SK-N-SH (cell line): ENCODE measurements around the gene WWOX. TPM values are rescaled to one million over a fixed set of nuclear protein-coding genes. Genes with fewer than 3 reads are reported as not detected.

Source experiments
- CTCF ChIA-PET: fragments of 300-600, 350-600 bp; formaldehyde crosslinking; extraction: SDS; loops from one replicate; lab custom pipeline; 2021; lab: Yijun Ruan, JAX
- POLR2A ChIA-PET: fragments of 350-600 bp; sonication (Branson Sonifier 250); formaldehyde crosslinking; extraction: SDS; loops from one replicate; lab custom pipeline; 2020; ENCODE audit warnings: antibody characterized with exemption, inconsistent platforms; lab: Yijun Ruan, JAX
- DNase-seq: peaks from one replicate; pipeline ENCODE4 v3.0.0; 2012
- H2AFZ ChIP-seq: fragments of 200-600 bp; sonication (generic); 2 replicates; pipeline ENCODE4 v1.8.1; 2016; ENCODE audit warnings: antibody characterized with exemption, mild to moderate bottlenecking, low read depth
- H3F3A ChIP-seq: fragments of 200-600 bp; sonication (generic); replicated peaks from 2 replicates; pipeline ENCODE3; 2016; ENCODE audit warnings: antibody characterized with exemption, mild to moderate bottlenecking; ENCODE audit not compliant: insufficient read depth
- H3K27ac ChIP-seq, 2 experiments: fragments of 200-500 bp in 1 of 2; fragments of 200-600 bp in 1 of 2; sonication (Bioruptor generic) in 1 of 2; sonication (generic), shearing (Covaris generic) in 1 of 2; 2 replicates each; pipeline versions ENCODE4 v1.5.1 to v1.6.1; 2014 to 2016; ENCODE audit warnings: low read depth in 2 of 2, inconsistent platforms in 1 of 2, low read length in 1 of 2, mild to moderate bottlenecking in 1 of 2, mixed read lengths in 1 of 2
- H3K27me3 ChIP-seq: fragments of 200-600 bp; sonication (generic), shearing (Covaris generic); 2 replicates; pipeline ENCODE4 v1.6.1; 2016; ENCODE audit warnings: mixed run types; ENCODE audit not compliant: insufficient read depth
- H3K36me3 ChIP-seq, 2 experiments: fragments of 200-500 bp in 1 of 2; fragments of 200-600 bp in 1 of 2; sonication (Bioruptor generic) in 1 of 2; sonication (generic) in 1 of 2; replicated peaks in 1 of 2; 2 replicates each; pipeline versions ENCODE3 to v1.5.1; 2014 to 2016; ENCODE audit warnings: low read length in 1 of 2, mild to moderate bottlenecking in 1 of 2; ENCODE audit not compliant: insufficient read depth in 2 of 2, control insufficient read depth in 1 of 2
- H3K4me1 ChIP-seq, 2 experiments: fragments of 200-500 bp in 1 of 2; fragments of 200-600 bp in 1 of 2; sonication (Bioruptor generic) in 1 of 2; sonication (generic), shearing (Covaris generic) in 1 of 2; 2 replicates each; pipeline versions ENCODE4 v1.5.1 to v1.6.1; 2014 to 2016; ENCODE audit warnings: low read depth in 1 of 2, low read length in 1 of 2, mixed run types in 1 of 2; ENCODE audit not compliant: insufficient read depth in 2 of 2, control insufficient read depth in 1 of 2
- H3K4me2 ChIP-seq: fragments of 200-600 bp; sonication (generic), shearing (Covaris generic); 2 replicates; pipeline ENCODE4 v1.6.1; 2017; ENCODE audit warnings: mixed run types
- H3K4me3 ChIP-seq, 2 experiments: fragments of 200-500 bp in 1 of 2; fragments of 200-600 bp in 1 of 2; sonication (Bioruptor generic) in 1 of 2; sonication (generic), shearing (Covaris generic) in 1 of 2; 2 replicates each; pipeline versions ENCODE4 v1.5.1 to v1.8.1; 2014 to 2016; ENCODE audit warnings: low read depth in 2 of 2, inconsistent platforms in 1 of 2, low read length in 1 of 2, mild to moderate bottlenecking in 1 of 2, mixed read lengths in 1 of 2, moderate library complexity in 1 of 2
- H3K79me2 ChIP-seq: fragments of 200-600 bp; sonication (generic); 2 replicates; pipeline ENCODE4 v1.8.1; 2017; ENCODE audit warnings: mild to moderate bottlenecking; ENCODE audit not compliant: insufficient read depth
- H3K9ac ChIP-seq: fragments of 200-600 bp; sonication (generic); 2 replicates; pipeline ENCODE4 v1.6.1; 2017; ENCODE audit warnings: mixed run types
- H3K9me2 ChIP-seq: fragments of 200-600 bp; sonication (generic); 2 replicates; pipeline ENCODE4 v1.6.1; 2017; ENCODE audit warnings: mixed run types
- H3K9me3 ChIP-seq: fragments of 200-600 bp; sonication (generic); 2 replicates; pipeline ENCODE4 v1.6.1; 2017; ENCODE audit warnings: mixed run types, mild to moderate bottlenecking, moderate library complexity
- H4K20me1 ChIP-seq: fragments of 200-600 bp; sonication (generic); 2 replicates; pipeline ENCODE4 v1.6.1; 2017; ENCODE audit warnings: mild to moderate bottlenecking, mixed run types; ENCODE audit not compliant: insufficient read depth
- CHD2 ChIP-seq: fragments of 150-350 bp; IDR thresholded peaks from 2 replicates; pipeline ENCODE4 v1.6.1; 2018; ENCODE audit warnings: low read length; ENCODE audit not compliant: partially characterized antibody
- ELF1 ChIP-seq: IDR thresholded peaks from 2 replicates; pipeline ENCODE4 v1.4.0; 2012
- EP300 ChIP-seq, 2 experiments: IDR thresholded peaks; 2 replicates each; pipeline versions ENCODE4 v1.4.0 to v1.6.1; 2012; ENCODE audit warnings: borderline replicate concordance in 1 of 2, low read depth in 1 of 2, low read length in 1 of 2
- FOSL2 ChIP-seq: IDR thresholded peaks from 2 replicates; pipeline ENCODE4 v1.4.0; 2012; ENCODE audit warnings: low read depth, mild to moderate bottlenecking, moderate library complexity, borderline replicate concordance
- FOXJ3 ChIP-seq: sonication (generic); formaldehyde crosslinking; IDR thresholded peaks from 2 replicates; pipeline ENCODE4 v1.5.1; 2020; ENCODE audit warnings: mild to moderate bottlenecking, missing genetic modification reagents
- FOXM1 ChIP-seq: IDR thresholded peaks from 2 replicates; pipeline ENCODE4 v1.4.0; 2012; ENCODE audit warnings: low read depth, mild to moderate bottlenecking
- GABPA ChIP-seq: IDR thresholded peaks from 2 replicates; pipeline ENCODE4 v1.4.0; 2012; ENCODE audit warnings: low read depth, mild to moderate bottlenecking
- GATA2 ChIP-seq: sonication (generic); formaldehyde crosslinking; IDR thresholded peaks from 2 replicates; pipeline ENCODE4 v1.5.0; 2020; ENCODE audit warnings: mild to moderate bottlenecking, missing genetic modification reagents
- JUND ChIP-seq: IDR thresholded peaks from 2 replicates; pipeline ENCODE4 v1.4.0; 2012
- RAD21 ChIP-seq: IDR thresholded peaks from 2 replicates; pipeline ENCODE4 v1.6.1; 2012; ENCODE audit warnings: mild to moderate bottlenecking, low read length
- RCOR1 ChIP-seq: fragments of 150-350 bp; IDR thresholded peaks from 2 replicates; pipeline ENCODE4 v1.6.1; 2017; ENCODE audit warnings: antibody characterized with exemption, low read length
- RXRA ChIP-seq: IDR thresholded peaks from 2 replicates; pipeline ENCODE4 v1.4.0; 2012; ENCODE audit warnings: low read depth, mild to moderate bottlenecking, borderline replicate concordance
- TAF1 ChIP-seq: IDR thresholded peaks from 2 replicates; pipeline ENCODE4 v1.6.1; 2012; ENCODE audit warnings: low read depth, mild to moderate bottlenecking, low read length, moderate library complexity, borderline replicate concordance
- TCF12 ChIP-seq: IDR thresholded peaks from 2 replicates; pipeline ENCODE4 v1.4.0; 2012
- TEAD4 ChIP-seq: IDR thresholded peaks from 2 replicates; pipeline ENCODE4 v1.4.0; 2012; ENCODE audit warnings: mild to moderate bottlenecking, borderline replicate concordance; ENCODE audit not compliant: insufficient read depth
- USF1 ChIP-seq: IDR thresholded peaks from 2 replicates; pipeline ENCODE4 v1.4.0; 2012; ENCODE audit warnings: low read depth, borderline replicate concordance
- WGBS: methylation state at CpG from one replicate; pipeline ENCODE4 v1.1.6; 2017; ENCODE audit warnings: low lambda C conversion rate; 5-methylcytosine and 5-hydroxymethylcytosine counted together
- polyA plus RNA-seq, 3 experiments: library from polyadenylated mRNA; depleted of rRNA; stranded (reverse); fragments of >200 nt; gene quantifications; 2 replicates each; pipeline ENCODE4 v1.2.3, GENCODE V29; 2012
- TF ChIP-seq, protein P1 (sequence below): fragments of 150-350 bp; IDR thresholded peaks from 2 replicates; pipeline ENCODE4 v1.6.1; 2016; ENCODE audit warnings: mild to moderate bottlenecking, low read depth, low read length
- TF ChIP-seq, protein P2 (sequence below): IDR thresholded peaks from 2 replicates; pipeline ENCODE4 v1.4.0; 2012; ENCODE audit warnings: low read depth
- TF ChIP-seq, protein P3 (sequence below): IDR thresholded peaks from 2 replicates; pipeline ENCODE4 v1.6.1; 2012; ENCODE audit warnings: mild to moderate bottlenecking, low read depth, low read length, moderate library complexity

Gene WWOX
- polyA plus RNA-seq, 1 of the 3 experiments (the other 2 are of a cell fraction): 10.8 TPM

- no peak overlapping the region for H3K27ac ChIP-seq
- no peak overlapping the region for H2AFZ ChIP-seq
- no peaks in the 10 kb centered on the region for H3K79me2 ChIP-seq
- ChIA-PET POLR2A (no interaction called here), CTCF (no interaction called here)
- no peaks in the 10 kb centered on the region for H3K36me3 ChIP-seq
- H3K9ac ChIP-seq: no peak overlapping the region
- TF ChIP-seq FOXJ3 (CRISPR knock-in tag): no peak
- no peak for TF ChIP-seq USF1
- TF ChIP-seq CHD2: no peak
- TF ChIP-seq JUND: no peak
- no peak for TF ChIP-seq TEAD4
- TF ChIP-seq, protein P1, sequence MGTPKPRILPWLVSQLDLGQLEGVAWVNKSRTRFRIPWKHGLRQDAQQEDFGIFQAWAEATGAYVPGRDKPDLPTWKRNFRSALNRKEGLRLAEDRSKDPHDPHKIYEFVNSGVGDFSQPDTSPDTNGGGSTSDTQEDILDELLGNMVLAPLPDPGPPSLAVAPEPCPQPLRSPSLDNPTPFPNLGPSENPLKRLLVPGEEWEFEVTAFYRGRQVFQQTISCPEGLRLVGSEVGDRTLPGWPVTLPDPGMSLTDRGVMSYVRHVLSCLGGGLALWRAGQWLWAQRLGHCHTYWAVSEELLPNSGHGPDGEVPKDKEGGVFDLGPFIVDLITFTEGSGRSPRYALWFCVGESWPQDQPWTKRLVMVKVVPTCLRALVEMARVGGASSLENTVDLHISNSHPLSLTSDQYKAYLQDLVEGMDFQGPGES: no peak
- no peak for TF ChIP-seq FOSL2
- TF ChIP-seq EP300 (IDR thresholded peaks at IDR 0.05; ENCODE audit: borderline replicate concordance in 1 of 2, low read depth in 1 of 2, low read length in 1 of 2): no peak
- no peak for TF ChIP-seq FOXM1
- no peak for TF ChIP-seq TCF12
- TF ChIP-seq RCOR1: no peak
- no peaks in the 10 kb centered on the region for H3K9me3 ChIP-seq
- H3F3A ChIP-seq: no peaks in the 10 kb centered on the region
- H3K27me3 ChIP-seq: no peaks in the 10 kb centered on the region
- no peak for DNase-seq
- peaks cover 0 to 6% of the 10 kb centered on the region in 2 experiments; a peak in 2 of 4 replicates for H3K4me1 ChIP-seq
- no peaks in the 10 kb centered on the region for H3K9me2 ChIP-seq
- no peaks in the 10 kb centered on the region for H4K20me1 ChIP-seq
- no peak overlapping the region for H3K4me2 ChIP-seq
- H3K4me3 ChIP-seq: no peak overlapping the region
- WGBS: 46% methylated on average over 8 of the region's 8 CpGs
Observed at GRCh38 chr16:78942625-78943245, 843.3 kb downstream of the WWOX start.

GRCh38 chr16:78945336-78945735, 845.9 kb downstream of the WWOX start:
- H3K79me2 ChIP-seq: no peaks in the 10 kb centered on the region
- ChIA-PET POLR2A (no interaction called here), CTCF (interaction anchor here (1.7 kb wide), 1 partner anchor 20 kb away, joined by 6 read pairs; no protein-coding TSS in a partner anchor)
- no peaks in the 10 kb centered on the region for H3K36me3 ChIP-seq
- H3F3A ChIP-seq: no peaks in the 10 kb centered on the region
- peaks cover 0 to 6% of the 10 kb centered on the region in 2 experiments; a peak in 2 of 4 replicates for H3K4me1 ChIP-seq
- no peak overlapping the region for H2AFZ ChIP-seq
- H3K4me2 ChIP-seq: no peak overlapping the region
- no peaks in the 10 kb centered on the region for H3K9me3 ChIP-seq
- no peaks in the 10 kb centered on the region for H3K9me2 ChIP-seq
- H3K27me3 ChIP-seq: no peaks in the 10 kb centered on the region
- TF ChIP-seq ELF1 (no peak), CHD2 (no peak), USF1 (no peak), RCOR1 (no peak), FOSL2 (no peak), JUND (no peak), FOXJ3 (CRISPR knock-in tag) (no peak), TEAD4 (no peak), RXRA (no peak), GATA2 (CRISPR knock-in tag) (no peak), TAF1 (no peak), RAD21 (no peak), GABPA (no peak)
- TF ChIP-seq, protein P2, sequence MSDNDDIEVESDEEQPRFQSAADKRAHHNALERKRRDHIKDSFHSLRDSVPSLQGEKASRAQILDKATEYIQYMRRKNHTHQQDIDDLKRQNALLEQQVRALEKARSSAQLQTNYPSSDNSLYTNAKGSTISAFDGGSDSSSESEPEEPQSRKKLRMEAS: no peak
- TF ChIP-seq, protein P3, sequence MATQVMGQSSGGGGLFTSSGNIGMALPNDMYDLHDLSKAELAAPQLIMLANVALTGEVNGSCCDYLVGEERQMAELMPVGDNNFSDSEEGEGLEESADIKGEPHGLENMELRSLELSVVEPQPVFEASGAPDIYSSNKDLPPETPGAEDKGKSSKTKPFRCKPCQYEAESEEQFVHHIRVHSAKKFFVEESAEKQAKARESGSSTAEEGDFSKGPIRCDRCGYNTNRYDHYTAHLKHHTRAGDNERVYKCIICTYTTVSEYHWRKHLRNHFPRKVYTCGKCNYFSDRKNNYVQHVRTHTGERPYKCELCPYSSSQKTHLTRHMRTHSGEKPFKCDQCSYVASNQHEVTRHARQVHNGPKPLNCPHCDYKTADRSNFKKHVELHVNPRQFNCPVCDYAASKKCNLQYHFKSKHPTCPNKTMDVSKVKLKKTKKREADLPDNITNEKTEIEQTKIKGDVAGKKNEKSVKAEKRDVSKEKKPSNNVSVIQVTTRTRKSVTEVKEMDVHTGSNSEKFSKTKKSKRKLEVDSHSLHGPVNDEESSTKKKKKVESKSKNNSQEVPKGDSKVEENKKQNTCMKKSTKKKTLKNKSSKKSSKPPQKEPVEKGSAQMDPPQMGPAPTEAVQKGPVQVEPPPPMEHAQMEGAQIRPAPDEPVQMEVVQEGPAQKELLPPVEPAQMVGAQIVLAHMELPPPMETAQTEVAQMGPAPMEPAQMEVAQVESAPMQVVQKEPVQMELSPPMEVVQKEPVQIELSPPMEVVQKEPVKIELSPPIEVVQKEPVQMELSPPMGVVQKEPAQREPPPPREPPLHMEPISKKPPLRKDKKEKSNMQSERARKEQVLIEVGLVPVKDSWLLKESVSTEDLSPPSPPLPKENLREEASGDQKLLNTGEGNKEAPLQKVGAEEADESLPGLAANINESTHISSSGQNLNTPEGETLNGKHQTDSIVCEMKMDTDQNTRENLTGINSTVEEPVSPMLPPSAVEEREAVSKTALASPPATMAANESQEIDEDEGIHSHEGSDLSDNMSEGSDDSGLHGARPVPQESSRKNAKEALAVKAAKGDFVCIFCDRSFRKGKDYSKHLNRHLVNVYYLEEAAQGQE: no peak
- DNase-seq: no peak
- H3K9ac ChIP-seq: no peak overlapping the region
- no peak overlapping the region for H3K27ac ChIP-seq
- H4K20me1 ChIP-seq: no peaks in the 10 kb centered on the region
- H3K4me3 ChIP-seq: no peak overlapping the region
- WGBS: 22% methylated on average over 2 of the region's 2 CpGs
